ENCODE results near the gene TXLNB.
"Not testable (repeated sequence)": the region's sequence is repeated elsewhere in the genome, so short reads cannot be mapped to it uniquely, and the experiment has no call there.

TXLNB gene

GRCh38 chr6:139247618-139248017 lies 44.2 kb downstream of the TXLNB start:
- no peaks in the 10 kb centered on the region for H3K4me1 ChIP-seq (ENCODE audit: control insufficient read depth, low read depth, low read length)
- H3K9me3 ChIP-seq (ENCODE audit: control insufficient read depth, low read depth, low read length), result no peaks in the 10 kb centered on the region
- H3K27me3 ChIP-seq (ENCODE audit: control insufficient read depth, insufficient read depth, low read length), result no peaks in the 10 kb centered on the region
- no peak overlapping the region for H3K9ac ChIP-seq (ENCODE audit: low read length)
- no peaks in the 10 kb centered on the region for H3K36me3 ChIP-seq (ENCODE audit: control insufficient read depth, low read depth, low read length)
- no peak overlapping the region for H3K27ac ChIP-seq (ENCODE audit: low read length)
- no peak overlapping the region for H3K4me3 ChIP-seq (ENCODE audit: low read length)

- Histone ChIP-seq H3K4me1 (ENCODE audit: control insufficient read depth, low read depth, low read length) (no peaks in the 10 kb centered on the region), H3K4me3 (ENCODE audit: low read length) (no peak overlapping the region), H3K27ac (ENCODE audit: low read length) (no peak overlapping the region), H3K9me3 (ENCODE audit: control insufficient read depth, low read depth, low read length) (no peaks in the 10 kb centered on the region), H3K9ac (ENCODE audit: low read length) (no peak overlapping the region), H3K36me3 (ENCODE audit: control insufficient read depth, low read depth, low read length) (no peaks in the 10 kb centered on the region), H3K27me3 (ENCODE audit: control insufficient read depth, insufficient read depth, low read length) (no peaks in the 10 kb centered on the region)
Measured at GRCh38 chr6:139243536-139243935, 48.3 kb downstream of the TXLNB start.

DNA sequence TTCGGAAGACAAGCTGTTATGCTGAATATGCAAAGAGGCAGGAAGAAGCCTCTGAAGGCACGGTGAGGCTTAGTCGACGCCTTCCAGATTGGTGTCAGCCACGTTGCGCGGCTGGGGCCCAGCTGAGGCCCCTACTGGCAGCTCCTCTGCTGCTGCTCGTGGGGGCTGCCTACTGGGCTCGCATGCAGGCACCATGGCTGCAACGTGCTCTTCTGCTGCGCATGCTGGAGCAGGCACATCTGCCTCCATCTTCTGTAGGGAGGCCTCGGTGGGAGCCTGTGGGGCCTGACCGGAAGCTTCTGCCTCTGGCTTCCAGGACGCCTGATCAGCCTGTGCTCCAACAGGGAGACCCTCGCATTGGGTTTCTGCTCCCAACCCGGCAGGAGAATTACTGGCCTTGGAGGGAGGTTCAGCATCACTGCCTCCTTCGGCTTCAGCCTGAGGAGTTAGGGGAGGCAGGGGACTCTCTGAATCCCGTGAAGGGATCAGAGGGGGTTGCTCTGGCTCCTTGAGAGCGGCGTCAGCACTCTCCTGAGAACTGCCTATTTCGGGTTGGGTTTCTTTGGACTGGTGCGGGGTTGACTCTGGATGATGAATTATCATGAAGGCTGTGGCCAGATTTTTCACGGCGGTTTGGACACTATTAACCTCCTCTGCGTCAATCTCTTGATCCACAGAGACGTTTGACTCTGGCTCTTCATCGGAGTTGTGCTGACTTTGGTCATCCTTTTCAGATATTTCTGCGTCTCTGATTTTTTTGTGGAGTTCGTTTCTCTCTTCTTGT lies 49.1 kb downstream of the TXLNB start:
- no peak overlapping the region for H3K27ac ChIP-seq (ENCODE audit: low read length)
- H3K4me1 ChIP-seq (ENCODE audit: control insufficient read depth, low read depth, low read length), result no peaks in the 10 kb centered on the region
- H3K27me3 ChIP-seq (ENCODE audit: control insufficient read depth, insufficient read depth, low read length), result no peaks in the 10 kb centered on the region
- no peak overlapping the region for H3K4me3 ChIP-seq (ENCODE audit: low read length)
- H3K9ac ChIP-seq (ENCODE audit: low read length), result no peak overlapping the region
- no peaks in the 10 kb centered on the region for H3K9me3 ChIP-seq (ENCODE audit: control insufficient read depth, low read depth, low read length)
- H3K36me3 ChIP-seq (ENCODE audit: control insufficient read depth, low read depth, low read length), result no peaks in the 10 kb centered on the region

DNA sequence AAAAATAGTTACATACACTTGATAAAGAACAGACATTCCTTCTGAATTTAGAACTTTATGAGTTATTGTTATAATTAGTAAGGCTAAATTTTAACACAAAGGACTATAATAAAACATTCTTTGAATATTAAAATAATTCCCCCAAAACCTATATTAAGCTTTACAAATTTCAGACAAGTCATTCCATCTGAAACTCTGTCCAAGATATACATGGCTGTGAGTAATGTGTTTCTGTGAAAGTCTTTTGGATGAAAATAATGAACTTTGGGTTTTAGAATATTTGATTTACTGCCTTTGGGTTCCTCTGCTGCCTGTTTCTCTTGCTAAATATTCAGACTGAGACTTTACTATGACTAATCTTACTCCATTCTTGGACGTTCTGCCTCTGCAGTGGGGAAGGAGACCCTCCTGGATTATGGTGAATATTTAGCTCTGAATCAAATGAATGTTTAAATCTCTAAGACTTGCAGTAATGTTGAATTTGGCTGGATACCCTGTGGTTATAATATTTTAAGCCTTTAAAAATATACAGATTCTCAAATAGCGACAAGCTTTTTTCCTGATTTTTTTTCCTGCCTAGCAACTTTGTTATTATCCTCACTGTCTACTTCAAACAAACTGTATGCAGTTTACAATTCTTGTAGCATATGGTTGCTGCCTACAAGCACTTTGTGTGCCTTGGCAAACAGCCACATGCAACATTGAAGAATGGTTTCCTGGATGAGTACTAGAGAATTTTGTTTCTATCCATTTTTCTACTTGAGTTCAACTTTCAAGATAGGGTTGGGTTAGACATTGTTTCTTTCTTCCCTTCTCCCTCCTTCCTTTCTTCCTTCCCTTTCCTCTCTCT lies 51.4 kb downstream of the TXLNB start:
- no peak overlapping the region for H3K4me3 ChIP-seq (ENCODE audit: low read length)
- no peaks in the 10 kb centered on the region for H3K36me3 ChIP-seq (ENCODE audit: control insufficient read depth, low read depth, low read length)
- H3K27me3 ChIP-seq (ENCODE audit: control insufficient read depth, insufficient read depth, low read length), result no peaks in the 10 kb centered on the region
- no peaks in the 10 kb centered on the region for H3K4me1 ChIP-seq (ENCODE audit: control insufficient read depth, low read depth, low read length)
- no peak overlapping the region for H3K9ac ChIP-seq (ENCODE audit: low read length)
- no peaks in the 10 kb centered on the region for H3K9me3 ChIP-seq (ENCODE audit: control insufficient read depth, low read depth, low read length)
- H3K27ac ChIP-seq (ENCODE audit: low read length), result no peak overlapping the region

- no peak overlapping the region for H3K9ac ChIP-seq (ENCODE audit: low read length)
- H3K27ac ChIP-seq (ENCODE audit: low read length), result no peak overlapping the region
- no peak overlapping the region for H3K4me3 ChIP-seq (ENCODE audit: low read length)
- peaks cover 5% of the 10 kb centered on the region for H3K9me3 ChIP-seq (ENCODE audit: control insufficient read depth, low read depth, low read length)
- no peaks in the 10 kb centered on the region for H3K27me3 ChIP-seq (ENCODE audit: control insufficient read depth, insufficient read depth, low read length)
- no peaks in the 10 kb centered on the region for H3K4me1 ChIP-seq (ENCODE audit: control insufficient read depth, low read depth, low read length)
- H3K36me3 ChIP-seq (ENCODE audit: control insufficient read depth, low read depth, low read length), result no peaks in the 10 kb centered on the region
Measured at GRCh38 chr6:139239064-139239463, 52.7 kb downstream of the TXLNB start.

- H3K9me3 ChIP-seq (ENCODE audit: control insufficient read depth, low read depth, low read length), result peaks cover 5% of the 10 kb centered on the region
- no peak overlapping the region for H3K4me3 ChIP-seq (ENCODE audit: low read length)
- no peaks in the 10 kb centered on the region for H3K4me1 ChIP-seq (ENCODE audit: control insufficient read depth, low read depth, low read length)
- no peak overlapping the region for H3K9ac ChIP-seq (ENCODE audit: low read length)
- no peaks in the 10 kb centered on the region for H3K36me3 ChIP-seq (ENCODE audit: control insufficient read depth, low read depth, low read length)
- no peaks in the 10 kb centered on the region for H3K27me3 ChIP-seq (ENCODE audit: control insufficient read depth, insufficient read depth, low read length)
- H3K27ac ChIP-seq (ENCODE audit: low read length), result no peak overlapping the region
Measured at GRCh38 chr6:139236105-139236504, 55.7 kb downstream of the TXLNB start.

GRCh38 chr6:139235661-139236060 lies 56.1 kb downstream of the TXLNB start:
- Histone ChIP-seq H3K36me3 (ENCODE audit: control insufficient read depth, low read depth, low read length) (no peaks in the 10 kb centered on the region), H3K9me3 (ENCODE audit: control insufficient read depth, low read depth, low read length) (peaks cover 5% of the 10 kb centered on the region), H3K27ac (ENCODE audit: low read length) (no peak overlapping the region), H3K4me3 (ENCODE audit: low read length) (no peak overlapping the region), H3K4me1 (ENCODE audit: control insufficient read depth, low read depth, low read length) (peaks cover under 1% of the 10 kb centered on the region), H3K9ac (ENCODE audit: low read length) (no peak overlapping the region), H3K27me3 (ENCODE audit: control insufficient read depth, insufficient read depth, low read length) (no peaks in the 10 kb centered on the region)

DNA sequence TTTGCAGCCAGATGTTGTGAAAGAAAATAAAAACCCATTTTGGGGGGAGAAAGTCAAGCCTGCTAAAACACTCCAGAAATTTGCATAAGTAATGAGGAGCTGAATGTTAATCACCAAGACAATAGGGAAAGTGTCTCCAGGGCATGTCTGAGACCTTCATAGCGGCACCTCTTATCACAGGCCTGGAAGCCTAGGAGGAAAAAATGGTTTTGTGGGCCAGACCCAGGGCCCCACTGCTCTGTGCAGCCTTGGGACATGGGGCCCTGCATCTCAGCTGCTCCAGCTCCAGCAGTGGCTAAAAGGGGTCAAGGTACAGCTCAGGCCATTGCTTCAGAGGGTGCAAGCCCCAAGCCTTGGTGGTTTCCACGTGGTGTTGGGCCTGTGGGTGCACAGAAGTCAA lies 57.6 kb downstream of the TXLNB start:
- not testable (repeated sequence) for H3K9me3 ChIP-seq (ENCODE audit: control insufficient read depth, low read depth, low read length); H3K36me3 ChIP-seq (ENCODE audit: control insufficient read depth, low read depth, low read length); H3K4me3 ChIP-seq (ENCODE audit: low read length); H3K9ac ChIP-seq (ENCODE audit: low read length); H3K27me3 ChIP-seq (ENCODE audit: control insufficient read depth, insufficient read depth, low read length); H3K4me1 ChIP-seq (ENCODE audit: control insufficient read depth, low read depth, low read length); H3K27ac ChIP-seq (ENCODE audit: low read length)

DNA sequence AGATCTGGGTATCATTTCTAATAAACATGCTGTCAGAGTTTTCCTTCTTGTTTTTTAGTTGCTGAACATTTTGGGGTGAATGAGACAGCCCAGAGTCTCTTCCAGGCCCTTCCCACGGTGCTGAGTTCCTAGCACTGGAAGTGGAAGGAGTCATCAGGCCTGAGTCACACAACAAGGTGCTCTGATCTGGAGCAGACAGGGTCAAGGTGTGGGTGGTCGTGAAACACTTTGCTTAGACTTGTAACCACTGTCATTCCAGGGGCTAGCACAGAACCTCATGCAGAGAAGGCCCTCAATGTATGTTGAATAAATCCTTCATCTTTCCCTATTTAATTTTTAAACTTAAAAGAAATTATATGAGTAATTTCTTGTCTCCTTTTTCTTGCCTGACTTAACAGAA lies 60.6 kb downstream of the TXLNB start:
- Histone ChIP-seq H3K27me3 (ENCODE audit: control insufficient read depth, insufficient read depth, low read length) (no peaks in the 10 kb centered on the region), H3K36me3 (ENCODE audit: control insufficient read depth, low read depth, low read length) (no peaks in the 10 kb centered on the region), H3K9me3 (ENCODE audit: control insufficient read depth, low read depth, low read length) (peaks cover 5% of the 10 kb centered on the region), H3K9ac (ENCODE audit: low read length) (no peak overlapping the region), H3K27ac (ENCODE audit: low read length) (no peak overlapping the region), H3K4me3 (ENCODE audit: low read length) (no peak overlapping the region), H3K4me1 (ENCODE audit: control insufficient read depth, low read depth, low read length) (peaks cover 6% of the 10 kb centered on the region)

DNA sequence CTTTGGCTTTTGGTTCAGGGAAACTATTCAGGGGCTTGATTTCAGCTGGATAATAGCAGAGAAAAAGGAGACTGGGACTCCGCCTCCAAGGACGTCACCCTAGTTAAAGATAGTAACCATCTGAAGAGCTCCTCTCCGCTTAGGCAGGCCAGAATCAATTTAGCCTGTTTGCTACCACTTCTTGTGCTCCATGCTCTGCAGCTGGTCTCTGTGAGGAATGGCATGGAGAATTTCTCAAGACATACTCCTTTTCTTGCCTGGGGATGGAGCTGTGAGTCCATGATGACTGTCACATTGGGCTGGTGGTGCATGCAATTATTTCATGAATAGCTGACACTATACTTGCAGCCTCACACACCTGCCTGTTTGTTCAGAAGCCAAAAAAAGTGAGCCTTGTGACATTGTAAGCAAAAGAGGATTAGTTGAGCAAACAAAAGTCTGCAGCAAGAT lies 61.4 kb downstream of the TXLNB start:
- Histone ChIP-seq H3K36me3 (ENCODE audit: control insufficient read depth, low read depth, low read length) (no peaks in the 10 kb centered on the region), H3K4me1 (ENCODE audit: control insufficient read depth, low read depth, low read length) (peaks cover 6% of the 10 kb centered on the region), H3K9ac (ENCODE audit: low read length) (no peak overlapping the region), H3K27me3 (ENCODE audit: control insufficient read depth, insufficient read depth, low read length) (no peaks in the 10 kb centered on the region), H3K9me3 (ENCODE audit: control insufficient read depth, low read depth, low read length) (peaks cover 5% of the 10 kb centered on the region), H3K4me3 (ENCODE audit: low read length) (no peak overlapping the region), H3K27ac (ENCODE audit: low read length) (no peak overlapping the region)

DNA sequence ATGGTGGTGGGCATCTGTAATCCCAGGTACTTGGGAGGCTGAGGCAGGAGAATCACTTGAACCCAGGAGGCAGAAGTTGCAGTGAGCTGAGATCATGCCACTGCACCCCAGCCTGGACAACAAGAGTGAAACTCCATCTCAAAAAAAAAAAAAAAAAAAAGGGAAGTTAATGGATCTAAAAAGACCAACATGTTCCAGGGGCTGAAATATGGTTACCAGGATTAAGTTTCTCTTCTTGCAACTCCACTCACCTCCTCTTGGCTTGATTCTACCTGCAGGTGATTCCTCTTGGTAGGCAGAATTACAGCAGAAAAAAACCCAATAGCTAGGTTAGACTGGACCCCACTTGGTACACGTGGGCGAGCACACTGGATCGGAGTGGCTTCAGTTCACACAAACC lies 63.4 kb downstream of the TXLNB start:
- H3K4me3 ChIP-seq (ENCODE audit: low read length); H3K9ac ChIP-seq (ENCODE audit: low read length); H3K36me3 ChIP-seq (ENCODE audit: control insufficient read depth, low read depth, low read length); H3K9me3 ChIP-seq (ENCODE audit: control insufficient read depth, low read depth, low read length); H3K27me3 ChIP-seq (ENCODE audit: control insufficient read depth, insufficient read depth, low read length); H3K27ac ChIP-seq (ENCODE audit: low read length); H3K4me1 ChIP-seq (ENCODE audit: control insufficient read depth, low read depth, low read length): not testable (repeated sequence)

DNA sequence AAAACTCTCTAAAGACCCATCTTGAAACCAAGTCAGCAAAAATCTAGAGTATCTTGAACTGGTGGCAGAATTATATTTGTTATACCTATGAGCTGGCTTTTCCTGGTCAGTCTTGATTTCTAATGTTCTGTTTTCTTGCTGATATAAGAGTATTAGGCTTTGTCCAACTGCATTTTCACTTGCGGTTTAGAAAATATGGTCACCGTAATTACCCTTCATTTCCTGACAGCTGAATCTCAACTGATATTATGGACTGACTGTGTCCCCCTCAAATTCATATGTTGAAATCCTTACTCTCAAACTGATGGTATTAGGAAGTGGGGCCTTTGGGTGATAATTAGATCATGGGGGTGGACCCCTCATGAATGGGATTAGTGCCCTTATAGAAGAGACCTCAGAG lies 72.1 kb downstream of the TXLNB start:
- Histone ChIP-seq H3K9me3 (ENCODE audit: control insufficient read depth, low read depth, low read length) (no peaks in the 10 kb centered on the region), H3K36me3 (ENCODE audit: control insufficient read depth, low read depth, low read length) (no peaks in the 10 kb centered on the region), H3K4me3 (ENCODE audit: low read length) (no peak overlapping the region), H3K27ac (ENCODE audit: low read length) (no peak overlapping the region), H3K27me3 (ENCODE audit: control insufficient read depth, insufficient read depth, low read length) (no peaks in the 10 kb centered on the region), H3K4me1 (ENCODE audit: control insufficient read depth, low read depth, low read length) (no peaks in the 10 kb centered on the region), H3K9ac (ENCODE audit: low read length) (no peak overlapping the region)
